ENCODE measurements around the gene XDH. TPM values are rescaled to one million over a fixed set of nuclear protein-coding genes. Genes with fewer than 3 reads are reported as not detected.

Gene XDH
- total RNA-seq, 4 donors from 2014 or later, result 25.9 to 57.9 (median 37.2) TPM

DNA sequence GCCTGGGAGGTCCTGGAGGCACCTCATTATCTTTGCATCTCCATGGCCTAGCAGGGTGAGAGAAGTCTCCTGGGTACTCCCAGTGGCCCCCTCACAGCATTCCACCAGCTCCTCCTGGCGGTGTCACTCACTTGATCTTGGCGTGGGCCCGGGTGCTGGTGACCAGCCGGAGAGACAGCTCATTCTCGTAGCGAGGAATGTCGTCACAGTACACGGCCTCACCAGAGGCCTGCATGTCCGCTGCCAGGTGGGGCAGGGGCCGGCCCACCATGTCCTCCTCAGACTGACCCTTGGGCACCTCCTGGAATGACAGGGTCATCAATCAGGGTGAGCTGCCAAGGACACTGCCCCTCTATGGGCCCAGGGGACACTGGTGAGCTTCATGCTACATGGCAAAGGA lies 42.4 kb downstream of the XDH start:
- DNase-seq, result no peak
- intact Hi-C loops (cut with DNase I; ENCODE audit: low total_unique reads), result no loop called here
- TF ChIP-seq POLR2A (IDR thresholded peaks at IDR 0.05), result no peak
- TF ChIP-seq CTCF (IDR thresholded peaks at IDR 0.05), result no peak
- no peak for TF ChIP-seq POLR2AphosphoS5 (IDR thresholded peaks at IDR 0.05)
- TF ChIP-seq EP300 (IDR thresholded peaks at IDR 0.05; ENCODE audit: low read depth), result no peak
- H3K9me3 ChIP-seq, result no peaks in the 10 kb centered on the region
- in situ Hi-C loops (cut with MboI; ENCODE audit: low pct_ligation_motif_present in 1 of 4, low pct_unique_long_range_greater_than_20kb in 1 of 4, low sequenced_read_pairs in 3 of 4), result no loop called here
- H3K4me3 ChIP-seq, result no peak overlapping the region
- 97% methylated on average over 10 of the region's 10 CpGs; no CpG with 5 or more reads in 1 of the 2 donors for WGBS, 2 donors (ENCODE audit: low coverage in 1 of 2)
- H3K36me3 ChIP-seq, result no peaks in the 10 kb centered on the region
- H3K27ac ChIP-seq, result no peak overlapping the region
- no peaks in the 10 kb centered on the region for H3K4me1 ChIP-seq
- no peaks in the 10 kb centered on the region for H3K27me3 ChIP-seq

DNA sequence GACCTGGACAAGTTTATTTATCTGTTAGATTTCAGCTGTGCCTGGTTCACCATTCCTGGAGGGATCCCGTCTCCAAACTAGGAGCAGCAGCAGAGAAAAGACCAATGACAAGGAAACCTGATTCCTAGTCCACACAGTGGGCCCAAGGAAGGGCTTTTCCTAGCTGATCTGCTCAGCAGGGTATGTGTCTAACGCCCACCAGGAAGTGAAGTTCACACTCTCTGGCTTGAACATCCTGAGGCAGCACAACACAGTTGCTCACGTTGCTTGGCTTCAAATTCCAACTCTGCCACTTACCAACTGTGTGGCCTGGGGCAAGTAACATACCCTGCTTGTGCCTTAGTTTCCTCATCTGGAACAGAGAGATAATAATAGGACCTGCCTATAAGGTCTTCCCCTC lies 42.9 kb downstream of the XDH start:
- WGBS, 2 donors (ENCODE audit: low coverage in 1 of 2), result 79 to 80% methylated on average over 1 to 3 of the region's 3 CpGs
- Histone ChIP-seq H3K4me3 (no peak overlapping the region), H3K27ac (no peak overlapping the region), H3K27me3 (no peaks in the 10 kb centered on the region), H3K36me3 (no peaks in the 10 kb centered on the region), H3K9me3 (no peaks in the 10 kb centered on the region), H3K4me1 (no peaks in the 10 kb centered on the region)
- intact Hi-C loops (cut with DNase I; ENCODE audit: low total_unique reads) (no loop called here), in situ Hi-C loops (cut with MboI; ENCODE audit: low pct_ligation_motif_present in 1 of 4, low pct_unique_long_range_greater_than_20kb in 1 of 4, low sequenced_read_pairs in 3 of 4) (no loop called here)
- TF ChIP-seq POLR2AphosphoS5 (IDR thresholded peaks at IDR 0.05), result no peak
- TF ChIP-seq EP300 (IDR thresholded peaks at IDR 0.05; ENCODE audit: low read depth), result no peak
- TF ChIP-seq CTCF (IDR thresholded peaks at IDR 0.05), result no peak
- TF ChIP-seq POLR2A (IDR thresholded peaks at IDR 0.05), result no peak
- DNase-seq, result no peak

DNA sequence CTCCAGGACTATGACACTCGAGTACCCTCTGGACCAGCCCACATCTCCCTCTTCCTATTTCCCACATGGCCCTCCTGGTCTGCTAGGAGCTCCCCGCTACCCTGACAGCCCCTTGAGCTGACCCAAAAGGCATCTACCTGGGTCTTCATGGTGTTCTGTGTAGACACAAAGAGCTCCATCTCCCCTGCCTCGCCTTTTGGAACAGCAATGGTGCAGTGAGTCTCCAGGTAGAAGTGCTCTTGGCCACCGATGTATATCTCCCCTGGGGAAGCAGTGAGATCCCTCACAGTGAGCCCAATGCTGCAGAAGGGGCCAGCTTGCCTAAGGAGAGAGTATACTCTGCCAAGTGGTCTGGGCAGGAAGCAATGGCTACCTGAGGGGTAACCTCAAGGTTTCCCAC lies 47.8 kb downstream of the XDH start:
- TF ChIP-seq POLR2AphosphoS5 (IDR thresholded peaks at IDR 0.05) (no peak), CTCF (IDR thresholded peaks at IDR 0.05) (no peak), EP300 (IDR thresholded peaks at IDR 0.05; ENCODE audit: low read depth) (no peak), POLR2A (IDR thresholded peaks at IDR 0.05) (no peak)
- Histone ChIP-seq H3K27ac (no peak overlapping the region), H3K36me3 (no peaks in the 10 kb centered on the region), H3K4me3 (no peak overlapping the region), H3K4me1 (no peaks in the 10 kb centered on the region), H3K9me3 (no peaks in the 10 kb centered on the region), H3K27me3 (no peaks in the 10 kb centered on the region)
- in situ Hi-C loops (cut with MboI; ENCODE audit: low pct_ligation_motif_present in 1 of 4, low pct_unique_long_range_greater_than_20kb in 1 of 4, low sequenced_read_pairs in 3 of 4), result no loop called here
- WGBS, 2 donors (ENCODE audit: low coverage in 1 of 2), result 87 to 100% methylated on average over 1 to 4 of the region's 4 CpGs
- no peak for DNase-seq
- intact Hi-C loops (cut with DNase I; ENCODE audit: low total_unique reads), result no loop called here

- no peaks in the 10 kb centered on the region for H3K27me3 ChIP-seq
- H3K27ac ChIP-seq, result no peak overlapping the region
- intact Hi-C loops (cut with DNase I; ENCODE audit: low total_unique reads), result no loop called here
Measured at GRCh38 chr2:31365834-31366505, 48.6 kb downstream of the XDH start.

More at GRCh38 chr2:31365834-31366505, 48.6 kb downstream of the XDH start:
- WGBS, 2 donors (ENCODE audit: low coverage in 1 of 2), result 90 to 96% methylated on average over 4 to 9 of the region's 9 CpGs
- Histone ChIP-seq H3K4me1 (no peaks in the 10 kb centered on the region), H3K36me3 (no peaks in the 10 kb centered on the region), H3K4me3 (no peak overlapping the region), H3K9me3 (no peaks in the 10 kb centered on the region)
- no peak for DNase-seq
- in situ Hi-C loops (cut with MboI; ENCODE audit: low pct_ligation_motif_present in 1 of 4, low pct_unique_long_range_greater_than_20kb in 1 of 4, low sequenced_read_pairs in 3 of 4), result no loop called here
- TF ChIP-seq POLR2AphosphoS5 (IDR thresholded peaks at IDR 0.05), result no peak
- no peak for TF ChIP-seq POLR2A (IDR thresholded peaks at IDR 0.05)
- TF ChIP-seq EP300 (IDR thresholded peaks at IDR 0.05; ENCODE audit: low read depth), result no peak
- no peak for TF ChIP-seq CTCF (IDR thresholded peaks at IDR 0.05)
